Measurements from ENCODE around the gene USP30.

The USP30 gene

GRCh38 chr12:109130297-109131153, 78.1 kb downstream of the USP30 start:
- DNase-seq = no peak

DNA sequence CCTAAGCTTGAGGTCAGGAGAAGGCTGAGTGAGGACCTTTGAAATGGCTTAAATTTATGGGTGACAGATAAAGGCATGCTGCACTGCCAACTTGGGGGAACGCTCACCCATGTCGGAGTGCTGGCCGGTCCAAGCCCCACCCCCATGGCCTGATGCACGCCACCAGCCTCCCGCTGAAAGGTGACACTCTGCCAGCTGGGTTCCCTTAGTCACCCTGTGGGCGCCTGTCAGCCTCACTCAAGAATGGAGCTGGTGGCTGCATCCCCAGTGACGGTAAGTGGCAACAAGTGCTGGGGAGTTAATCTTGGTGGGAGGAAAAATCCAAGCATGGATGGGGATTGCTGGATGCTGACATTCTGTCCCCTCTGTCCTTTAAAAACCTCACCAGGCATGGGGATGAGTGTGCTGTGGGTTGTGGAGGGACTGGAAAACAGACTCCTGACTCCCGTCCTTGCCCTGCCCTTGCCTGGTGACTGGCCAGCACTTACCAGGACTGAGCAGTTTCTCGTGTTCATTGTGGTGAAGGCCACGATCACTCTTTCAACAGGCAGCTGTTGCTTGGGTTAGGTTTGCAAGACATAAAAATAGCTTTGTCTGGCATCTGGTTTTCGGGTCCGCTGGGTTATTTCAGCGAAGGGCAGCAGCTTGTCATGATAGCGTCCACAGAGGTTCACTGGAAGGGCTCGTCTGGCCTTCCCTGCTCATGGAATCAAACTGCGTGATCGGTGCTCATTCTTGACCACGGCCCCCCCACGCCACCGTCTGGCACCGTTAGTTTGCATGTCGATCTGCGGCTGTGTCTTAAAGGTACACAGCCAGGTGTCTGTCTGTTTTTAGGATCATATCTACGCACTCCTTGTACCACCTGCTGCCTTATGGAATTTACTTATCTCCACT, 79.0 kb downstream of the USP30 start:
- DNase-seq = no peak

DNA sequence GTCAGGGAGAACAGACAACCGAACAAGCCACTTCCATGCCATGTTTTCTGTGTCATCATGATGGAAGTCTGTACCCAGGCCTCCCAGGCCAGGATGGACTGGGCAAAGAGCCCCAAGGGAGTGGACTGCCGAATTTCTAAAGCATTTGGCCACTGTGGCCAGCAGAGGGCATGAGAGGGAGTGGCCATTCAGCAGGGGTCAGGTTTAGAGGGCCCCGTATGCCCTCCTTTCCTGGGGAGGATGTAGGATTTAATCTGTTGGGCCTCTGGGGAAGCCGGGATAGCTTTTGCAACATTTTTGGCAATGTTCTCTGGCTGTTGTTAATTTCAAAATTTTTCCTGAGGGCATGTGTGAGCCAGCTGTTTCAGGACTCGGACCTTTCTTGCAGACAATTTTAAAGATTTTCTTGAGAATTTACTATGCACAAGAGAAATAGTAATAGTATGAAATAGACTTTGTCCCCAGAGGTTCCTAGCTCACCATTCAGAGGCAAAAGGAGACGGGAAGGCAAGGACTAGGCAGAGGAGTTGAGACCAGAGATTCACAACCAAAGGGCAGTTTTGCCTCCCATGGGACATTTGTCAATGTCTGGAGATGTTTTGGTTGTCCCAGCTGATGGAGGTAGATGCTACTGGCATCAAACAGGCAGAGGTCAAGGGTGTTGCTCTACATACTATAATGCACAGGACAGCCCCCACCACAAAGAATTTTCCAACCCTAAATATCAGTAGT, 82.0 kb downstream of the USP30 start:
- no peak for DNase-seq

- no peak for DNase-seq
Observed at GRCh38 chr12:109137055-109137454, 84.7 kb downstream of the USP30 start.
